H1 (cell line): ENCODE measurements around the gene PLA2G2E. TPM values are rescaled to one million over a fixed set of nuclear protein-coding genes. Genes with fewer than 3 reads are reported as not detected.
A peak's percentile ranks its signal among the peaks of the same experiment; 100 is the strongest.

Experiments
- CTCF ChIA-PET: fragments of 300-600 bp; sonication (Branson Sonifier 250); formaldehyde crosslinking; loops from one replicate; lab custom pipeline; 2021; ENCODE audit not compliant: partially characterized antibody; lab: Charles Lee
- POLR2A ChIA-PET: fragments of 300-600 bp; sonication (Branson Sonifier 250); formaldehyde crosslinking; loops from one replicate; lab custom pipeline; 2021; ENCODE audit warnings: inconsistent platforms; ENCODE audit not compliant: partially characterized antibody; lab: Charles Lee
- DNase-seq, 2 experiments: peaks; one replicate each; pipeline versions ENCODE4 v3.0.0 to v3.0.0-alpha.2; 2010 to 2022; ENCODE audit warnings: low spot score in 2 of 2, low read depth in 1 of 2, mixed read lengths in 1 of 2
- FAIRE-seq: peaks from 2 replicates; lab custom pipeline; 2011; peaks lifted over from hg19 to GRCh38; lab: Jason Lieb, UNC
- H2AFZ ChIP-seq: 2 replicates; pipeline ENCODE4 v1.8.1; 2012; ENCODE audit warnings: low read length, inconsistent platforms
- H2AK5ac ChIP-seq: 2 replicates; pipeline ENCODE4 v1.6.1; 2013; ENCODE audit warnings: low read depth, low read length
- H2BK120ac ChIP-seq: replicated peaks from 2 replicates; pipeline ENCODE3; 2013; ENCODE audit warnings: low read depth, low read length, inconsistent platforms
- H2BK12ac ChIP-seq: 2 replicates; pipeline ENCODE4 v1.6.1; 2013; ENCODE audit warnings: low read depth, low read length
- H2BK15ac ChIP-seq: 2 replicates; pipeline ENCODE4 v1.6.1; 2013; ENCODE audit warnings: low read length
- H2BK20ac ChIP-seq: 2 replicates; pipeline ENCODE4 v1.6.1; 2013; ENCODE audit warnings: low read length
- H2BK5ac ChIP-seq: 2 replicates; pipeline ENCODE4 v1.6.1; 2013; ENCODE audit warnings: low read depth, low read length
- H3K14ac ChIP-seq: 2 replicates; pipeline ENCODE4 v1.6.1; 2013; ENCODE audit warnings: inconsistent platforms; ENCODE audit not compliant: insufficient read length
- H3K18ac ChIP-seq: 2 replicates; pipeline ENCODE4 v1.6.1; 2013; ENCODE audit warnings: low read length; ENCODE audit errors: extremely low read depth
- H3K23ac ChIP-seq: 2 replicates; pipeline ENCODE4 v1.6.1; 2013; ENCODE audit warnings: inconsistent platforms; ENCODE audit not compliant: insufficient read length
- H3K23me2 ChIP-seq: 2 replicates; pipeline ENCODE4 v1.6.1; 2013; ENCODE audit warnings: low read depth, low read length
- H3K27ac ChIP-seq: 2 replicates; pipeline ENCODE4 v1.6.1; 2011; ENCODE audit warnings: low read depth, low read length, inconsistent platforms
- H3K27me3 ChIP-seq, 4 experiments: replicated peaks in 1 of 4; 1 replicate in 1 of 4; 2 replicates in 3 of 4; pipeline versions ENCODE4 v1.6.1 to v1.8.1; 2011 to 2013; ENCODE audit warnings: low read length in 3 of 4, mild to moderate bottlenecking in 3 of 4, inconsistent platforms in 2 of 4, mixed read lengths in 2 of 4, moderate library complexity in 1 of 4; ENCODE audit not compliant: control insufficient read depth in 3 of 4, insufficient read depth in 3 of 4; ENCODE audit errors: extremely low read depth in 1 of 4
- H3K36me3 ChIP-seq, 4 experiments: 2 replicates each; pipeline versions ENCODE4 v1.6.1 to v1.8.1; 2011 to 2013; ENCODE audit warnings: mild to moderate bottlenecking in 4 of 4, low read length in 3 of 4, moderate library complexity in 2 of 4, control low read depth in 1 of 4, inconsistent platforms in 1 of 4; ENCODE audit not compliant: insufficient read depth in 4 of 4, control insufficient read depth in 2 of 4
- H3K4ac ChIP-seq: replicated peaks from 2 replicates; pipeline ENCODE3; 2013; ENCODE audit warnings: low read length, low read depth, mixed read lengths, inconsistent platforms; ENCODE audit not compliant: insufficient read length
- H3K4me1 ChIP-seq, 4 experiments: replicated peaks in 1 of 4; 1 replicate in 1 of 4; 2 replicates in 3 of 4; pipeline versions ENCODE4 v1.6.1 to v1.8.1; 2011 to 2013; ENCODE audit warnings: low read length in 3 of 4, inconsistent platforms in 2 of 4, mixed read lengths in 1 of 4; ENCODE audit not compliant: insufficient read depth in 4 of 4, control insufficient read depth in 3 of 4
- H3K4me2 ChIP-seq, 2 experiments: 2 replicates each; pipeline versions ENCODE4 v1.6.1 to v1.8.1; 2011 to 2013; ENCODE audit warnings: low read depth in 2 of 2, low read length in 2 of 2, control low read depth in 1 of 2, inconsistent platforms in 1 of 2, mild to moderate bottlenecking in 1 of 2; ENCODE audit not compliant: insufficient read depth in 1 of 2
- H3K4me3 ChIP-seq, 4 experiments: fragments of 200-600, 300-600 bp in 1 of 4; sonication (generic), shearing (Covaris generic), sonication (Bioruptor Twin) in 1 of 4; 2 replicates each; pipeline versions ENCODE4 v1.5.1 to v1.8.1; 2011 to 2016; ENCODE audit warnings: low read length in 4 of 4, low read depth in 3 of 4, control low read depth in 2 of 4, inconsistent platforms in 2 of 4, mild to moderate bottlenecking in 2 of 4, mixed read lengths in 1 of 4, moderate library complexity in 1 of 4; ENCODE audit not compliant: insufficient read depth in 2 of 4; ENCODE audit errors: extremely low read depth in 1 of 4
- H3K56ac ChIP-seq: replicated peaks from 2 replicates; pipeline ENCODE3; 2013; ENCODE audit warnings: low read depth, mild to moderate bottlenecking, mixed read lengths, low read length, inconsistent platforms; ENCODE audit not compliant: insufficient read length
- H3K79me1 ChIP-seq: 2 replicates; pipeline ENCODE4 v1.6.1; 2013; ENCODE audit warnings: low read depth, low read length, control low read depth
- H3K79me2 ChIP-seq, 2 experiments: 2 replicates each; pipeline versions ENCODE4 v1.6.1 to v1.8.1; 2012 to 2013; ENCODE audit warnings: low read length in 2 of 2, mild to moderate bottlenecking in 2 of 2, inconsistent platforms in 1 of 2; ENCODE audit not compliant: insufficient read depth in 2 of 2, control insufficient read depth in 1 of 2
- H3K9ac ChIP-seq, 4 experiments: replicated peaks in 1 of 4; 1 replicate in 1 of 4; 2 replicates in 3 of 4; pipeline versions ENCODE4 v1.6.1 to v1.8.1; 2011 to 2013; ENCODE audit warnings: low read depth in 3 of 4, low read length in 3 of 4, control low read depth in 2 of 4, mild to moderate bottlenecking in 2 of 4, moderate library complexity in 2 of 4, inconsistent platforms in 1 of 4; ENCODE audit errors: extremely low read depth in 1 of 4
- H3K9me3 ChIP-seq, 2 experiments: 2 replicates each; pipeline versions ENCODE4 v1.6.1 to v1.8.1; 2012 to 2013; ENCODE audit warnings: mild to moderate bottlenecking in 2 of 2, moderate library complexity in 2 of 2, control low read depth in 1 of 2, inconsistent platforms in 1 of 2, low read depth in 1 of 2, low read length in 1 of 2, mixed read lengths in 1 of 2; ENCODE audit not compliant: insufficient read depth in 2 of 2
- H4K20me1 ChIP-seq, 2 experiments: replicated peaks in 1 of 2; 2 replicates each; pipeline versions ENCODE3 to v1.8.1; 2011 to 2013; ENCODE audit warnings: inconsistent platforms in 2 of 2, low read length in 2 of 2, mild to moderate bottlenecking in 1 of 2; ENCODE audit not compliant: insufficient read depth in 2 of 2, control insufficient read depth in 1 of 2
- H4K5ac ChIP-seq: 2 replicates; pipeline ENCODE4 v1.6.1; 2013; ENCODE audit warnings: low read length, low read depth, mixed read lengths, inconsistent platforms; ENCODE audit not compliant: insufficient read length
- H4K8ac ChIP-seq: 2 replicates; pipeline ENCODE4 v1.8.0; 2013; ENCODE audit warnings: mild to moderate bottlenecking, moderate library complexity, low read length, inconsistent platforms; ENCODE audit not compliant: insufficient read depth; ENCODE audit errors: extremely low read depth
- H4K91ac ChIP-seq: replicated peaks from 2 replicates; pipeline ENCODE3; 2013; ENCODE audit warnings: low read length, mixed read lengths, inconsistent platforms; ENCODE audit not compliant: insufficient read length
- BACH1 ChIP-seq: IDR thresholded peaks from 2 replicates; pipeline ENCODE4 v1.6.1; 2012; ENCODE audit warnings: low read length, improper control_type of control experiment
- CBX8 ChIP-seq: fragments of 300-800, 300-1000 bp; sonication (generic); IDR thresholded peaks from 2 replicates; pipeline ENCODE4 v1.7.1; 2016; ENCODE audit warnings: low read depth, low read length, borderline replicate concordance
- EZH2 ChIP-seq: fragments of 200-600 bp; sonication (generic); IDR thresholded peaks from 2 replicates; pipeline ENCODE4 v1.7.1; 2012; ENCODE audit warnings: low read depth, mild to moderate bottlenecking, moderate library complexity, low read length, inconsistent platforms; ENCODE audit not compliant: severe bottlenecking
- NRF1 ChIP-seq: IDR thresholded peaks from 2 replicates; pipeline ENCODE4 v1.6.1; 2011; ENCODE audit warnings: mild to moderate bottlenecking, low read depth, low read length, improper control_type of control experiment
- RAD21 ChIP-seq, 2 experiments: IDR thresholded peaks in 1 of 2; conservative IDR thresholded peaks in 1 of 2; 2 replicates each; pipeline ENCODE4 v1.6.1; 2011; ENCODE audit warnings: low read depth in 2 of 2, low read length in 2 of 2, improper control_type of control experiment in 1 of 2, inconsistent platforms in 1 of 2, mild to moderate bottlenecking in 1 of 2, moderate library complexity in 1 of 2
- SIX5 ChIP-seq: IDR thresholded peaks from 2 replicates; pipeline ENCODE4 v1.6.1; 2011; ENCODE audit warnings: mild to moderate bottlenecking, low read depth, low read length
- TAF7 ChIP-seq: optimal IDR thresholded peaks from 2 replicates; pipeline ENCODE3; 2011; ENCODE audit warnings: low read depth, mild to moderate bottlenecking, inconsistent platforms, low read length, moderate library complexity, borderline replicate concordance
- WGBS, 2 experiments: shearing (Covaris generic) in 1 of 2; methylation state at CpG; one replicate each; pipeline versions ENCODE4 v1.1.6 to v1.1.7; 2013 to 2015; ENCODE audit warnings: low lambda C conversion rate in 2 of 2, mixed read lengths in 2 of 2, inconsistent platforms in 1 of 2, low coverage in 1 of 2, missing lambda C conversion rate in 1 of 2; ENCODE audit not compliant: insufficient replicate concordance in 2 of 2, insufficient coverage in 1 of 2, insufficient read length in 1 of 2; ENCODE audit errors: extremely low coverage in 1 of 2, missing lambda C conversion rate in 1 of 2; 5-methylcytosine and 5-hydroxymethylcytosine counted together
- polyA plus RNA-seq, 7 experiments: library from polyadenylated mRNA; depleted of rRNA in 3 of 7; stranded (reverse) in 5 of 7; unstranded in 2 of 7; fragments of >200 nt in 5 of 7; fragments of 200-250 nt in 2 of 7; gene quantifications; 1 replicate in 5 of 7; 2 replicates in 1 of 7; 4 replicates in 1 of 7; pipeline versions ENCODE4 v1.2.1 to v1.2.3, GENCODE V29; 2011 to 2013; ENCODE audit warnings: missing spikeins in 2 of 7, mixed read lengths in 2 of 7
- total RNA-seq: library from RNA; stranded (reverse); fragmentation: NEBNext Ultra II Directional; extraction: Animal tissue kit (Norgen Biotek cat#: 25700); gene quantifications from 2 replicates; pipeline ENCODE4 v1.2.1, GENCODE V29; 2021
- TF ChIP-seq, protein P1 (sequence below), 3 experiments: IDR thresholded peaks; 1 replicate in 2 of 3; 2 replicates in 1 of 3; pipeline versions ENCODE4 v1.5.1 to v1.6.1; 2011; ENCODE audit warnings: low read length in 3 of 3, mild to moderate bottlenecking in 3 of 3, inconsistent platforms in 2 of 3, low read depth in 1 of 3, moderate library complexity in 1 of 3; ENCODE audit not compliant: insufficient read depth in 1 of 3; ENCODE audit errors: control extremely low read depth in 1 of 3

The PLA2G2E gene
- total and polyA plus RNA-seq, 2 of the 8 experiments (the other 6 are each of a cell fraction or from before 2014, with no cell fraction given) = not detected

GRCh38 chr1:19918057-19918456 lies 5.4 kb downstream of the PLA2G2E start:
- H2BK15ac ChIP-seq = no peak overlapping the region
- H3K14ac ChIP-seq = no peak overlapping the region
- no peaks in the 10 kb centered on the region for H3K23me2 ChIP-seq
- H2AK5ac ChIP-seq = no peak overlapping the region
- ChIA-PET POLR2A (interaction anchor here (1.2 kb wide), 1 partner anchor 235 kb away, joined by 3 read pairs; no protein-coding TSS in a partner anchor), CTCF (interaction anchor here (0.6 to 10.5 kb wide), 27 partner anchors 8 to 577 kb away, joined by 3 to 127 read pairs (median 4); no protein-coding TSS in a partner anchor)
- no peaks in the 10 kb centered on the region for H3K79me1 ChIP-seq
- H3K27me3 ChIP-seq = no peaks in the 10 kb centered on the region
- H3K4ac ChIP-seq = no peak overlapping the region
- peak; percentile 43 to 92 for DNase-seq
- no peak overlapping the region for H2BK120ac ChIP-seq
- no peak overlapping the region for H2BK12ac ChIP-seq
- H3K4me1 ChIP-seq = peaks cover 0 to under 1% (median 0%) of the 10 kb centered on the region in 4 experiments; a peak in 1 of 7 replicates
- H4K8ac ChIP-seq = no peak overlapping the region
- H3K36me3 ChIP-seq = peaks cover 2 to 9% (median 6%) of the 10 kb centered on the region in 4 experiments; a peak in 6 of 8 replicates
- no peak overlapping the region for H3K27ac ChIP-seq
- H4K5ac ChIP-seq = no peak overlapping the region
- 34% methylated on average over 6 of the region's 6 CpGs; no CpG with 5 or more reads in 1 of the 2 experiments for WGBS, 2 experiments
- H2BK5ac ChIP-seq = no peak overlapping the region
- H2AFZ ChIP-seq = no peak overlapping the region
- no peak overlapping the region for H4K91ac ChIP-seq
- H3K9me3 ChIP-seq = no peaks in the 10 kb centered on the region
- H3K9ac ChIP-seq = no peak overlapping the region
- peak; percentile 83 for FAIRE-seq
- no peak overlapping the region for H3K4me2 ChIP-seq
- no peak overlapping the region for H3K23ac ChIP-seq
- H2BK20ac ChIP-seq = no peak overlapping the region
- H3K79me2 ChIP-seq = no peaks in the 10 kb centered on the region
- no peak overlapping the region for H3K18ac ChIP-seq
- no peaks in the 10 kb centered on the region for H4K20me1 ChIP-seq
- no peak overlapping the region for H3K4me3 ChIP-seq
- H3K56ac ChIP-seq = no peak overlapping the region
- TF ChIP-seq, protein P1, sequence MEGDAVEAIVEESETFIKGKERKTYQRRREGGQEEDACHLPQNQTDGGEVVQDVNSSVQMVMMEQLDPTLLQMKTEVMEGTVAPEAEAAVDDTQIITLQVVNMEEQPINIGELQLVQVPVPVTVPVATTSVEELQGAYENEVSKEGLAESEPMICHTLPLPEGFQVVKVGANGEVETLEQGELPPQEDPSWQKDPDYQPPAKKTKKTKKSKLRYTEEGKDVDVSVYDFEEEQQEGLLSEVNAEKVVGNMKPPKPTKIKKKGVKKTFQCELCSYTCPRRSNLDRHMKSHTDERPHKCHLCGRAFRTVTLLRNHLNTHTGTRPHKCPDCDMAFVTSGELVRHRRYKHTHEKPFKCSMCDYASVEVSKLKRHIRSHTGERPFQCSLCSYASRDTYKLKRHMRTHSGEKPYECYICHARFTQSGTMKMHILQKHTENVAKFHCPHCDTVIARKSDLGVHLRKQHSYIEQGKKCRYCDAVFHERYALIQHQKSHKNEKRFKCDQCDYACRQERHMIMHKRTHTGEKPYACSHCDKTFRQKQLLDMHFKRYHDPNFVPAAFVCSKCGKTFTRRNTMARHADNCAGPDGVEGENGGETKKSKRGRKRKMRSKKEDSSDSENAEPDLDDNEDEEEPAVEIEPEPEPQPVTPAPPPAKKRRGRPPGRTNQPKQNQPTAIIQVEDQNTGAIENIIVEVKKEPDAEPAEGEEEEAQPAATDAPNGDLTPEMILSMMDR (IDR thresholded peaks at IDR 0.05; ENCODE audit: control extremely low read depth in 1 of 3, insufficient read depth in 1 of 3, low read depth in 1 of 3, low read length in 3 of 3) = peak; percentile 72 to 95 (median 87)
- TF ChIP-seq NRF1 = no peak
- no peak for TF ChIP-seq BACH1
- TF ChIP-seq RAD21 (IDR thresholded peaks at IDR 0.05 in 1 of 2, conservative IDR thresholded peaks at IDR 0.05 in 1 of 2; ENCODE audit: low read depth in 2 of 2, low read length in 2 of 2) = peak; percentile 96 to 98
- TF ChIP-seq CBX8 = no peak
- no peak for TF ChIP-seq SIX5
- TF ChIP-seq EZH2 = no peak
- TF ChIP-seq TAF7 = no peak
